Astrocyte of the spinal cord (primary cell): ENCODE results near the gene NCKAP5.

Experiments used
- DNase-seq: peaks from one replicate; pipeline ENCODE4 v3.0.0; 2011; ENCODE audit warnings: low read depth, low spot score
- H3K4me3 ChIP-seq: 2 replicates; pipeline ENCODE4 v1.5.1; 2011; ENCODE audit warnings: low read depth, mild to moderate bottlenecking, low read length, moderate library complexity
- in situ Hi-C: cut with HindIII; loops from 2 replicates; pipeline ENCODE4 v1.10.0; 2017; ENCODE audit warnings: low sequenced_read_pairs
- TF ChIP-seq, protein P1 (sequence below): IDR thresholded peaks from 2 replicates; pipeline ENCODE4 v1.5.1; 2012; ENCODE audit warnings: low read depth, mild to moderate bottlenecking, low read length, inconsistent platforms

The NCKAP5 gene

DNA sequence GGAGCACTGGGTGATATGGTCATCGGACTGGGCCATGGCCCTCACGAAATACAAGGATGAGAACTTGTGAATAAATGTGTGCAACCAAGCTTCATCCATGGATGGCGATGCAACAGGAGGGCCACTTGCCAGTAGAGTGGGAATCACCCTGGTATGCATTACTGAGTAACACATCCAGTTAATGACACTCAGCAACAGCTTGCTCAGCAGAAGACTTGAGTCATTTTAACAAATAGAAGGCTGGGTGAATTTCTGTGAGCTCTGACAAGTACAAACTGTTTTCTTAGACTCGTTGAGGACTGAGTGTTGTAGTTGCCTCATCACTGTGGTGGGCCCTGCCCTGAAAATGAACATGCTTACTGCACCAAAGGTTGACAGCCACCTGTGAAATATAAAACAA lies 221.6 kb downstream of the NCKAP5 start:
- DNase-seq, result peak; percentile 38
- TF ChIP-seq, protein P1, sequence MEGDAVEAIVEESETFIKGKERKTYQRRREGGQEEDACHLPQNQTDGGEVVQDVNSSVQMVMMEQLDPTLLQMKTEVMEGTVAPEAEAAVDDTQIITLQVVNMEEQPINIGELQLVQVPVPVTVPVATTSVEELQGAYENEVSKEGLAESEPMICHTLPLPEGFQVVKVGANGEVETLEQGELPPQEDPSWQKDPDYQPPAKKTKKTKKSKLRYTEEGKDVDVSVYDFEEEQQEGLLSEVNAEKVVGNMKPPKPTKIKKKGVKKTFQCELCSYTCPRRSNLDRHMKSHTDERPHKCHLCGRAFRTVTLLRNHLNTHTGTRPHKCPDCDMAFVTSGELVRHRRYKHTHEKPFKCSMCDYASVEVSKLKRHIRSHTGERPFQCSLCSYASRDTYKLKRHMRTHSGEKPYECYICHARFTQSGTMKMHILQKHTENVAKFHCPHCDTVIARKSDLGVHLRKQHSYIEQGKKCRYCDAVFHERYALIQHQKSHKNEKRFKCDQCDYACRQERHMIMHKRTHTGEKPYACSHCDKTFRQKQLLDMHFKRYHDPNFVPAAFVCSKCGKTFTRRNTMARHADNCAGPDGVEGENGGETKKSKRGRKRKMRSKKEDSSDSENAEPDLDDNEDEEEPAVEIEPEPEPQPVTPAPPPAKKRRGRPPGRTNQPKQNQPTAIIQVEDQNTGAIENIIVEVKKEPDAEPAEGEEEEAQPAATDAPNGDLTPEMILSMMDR, result no peak
- no peak overlapping the region for H3K4me3 ChIP-seq
- in situ Hi-C loops, result no loop called here

DNA sequence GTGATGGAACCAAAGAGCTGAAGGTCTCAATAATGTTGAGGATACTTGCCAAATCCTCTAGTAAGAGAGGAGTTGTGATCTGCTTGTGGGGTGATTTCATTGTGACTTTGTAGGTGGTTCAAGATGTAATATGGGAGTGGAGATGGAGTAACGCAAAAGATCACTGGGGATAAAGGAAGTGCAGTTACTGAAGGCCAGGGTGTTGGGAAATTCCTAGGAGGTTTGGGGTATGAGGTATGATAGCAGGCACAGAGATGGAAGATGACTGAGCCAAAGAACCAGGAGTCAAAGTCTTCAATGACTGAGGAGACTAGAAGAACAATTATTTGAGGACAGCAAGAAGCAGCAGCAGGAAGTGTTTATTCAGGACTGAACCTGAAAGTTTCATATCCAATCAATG lies 222.6 kb downstream of the NCKAP5 start:
- H3K4me3 ChIP-seq, result no peak overlapping the region
- no peak for DNase-seq
- TF ChIP-seq, protein P1, result no peak
- in situ Hi-C loops, result no loop called here

DNA sequence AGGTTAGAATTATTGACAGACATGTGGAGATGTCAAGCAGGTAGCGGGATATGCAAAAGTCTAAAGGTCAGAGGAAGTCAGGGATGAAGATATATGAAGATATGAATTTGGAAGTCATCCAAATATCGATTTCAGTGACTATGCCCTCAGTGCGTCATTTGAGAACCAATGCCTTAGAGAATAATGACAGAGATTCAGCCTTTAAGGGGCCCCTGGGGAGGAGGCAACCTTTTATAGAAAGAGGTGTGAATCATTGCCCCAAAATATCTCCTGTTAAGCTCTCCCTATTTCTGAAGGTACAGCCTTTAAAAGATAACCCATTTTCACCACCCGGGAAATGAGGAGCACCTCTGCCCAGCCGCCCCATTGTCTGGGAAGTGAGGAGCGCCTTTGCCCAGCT lies 223.4 kb downstream of the NCKAP5 start:
- TF ChIP-seq, protein P1, result no peak
- DNase-seq, result no peak
- no peak overlapping the region for H3K4me3 ChIP-seq
- in situ Hi-C loops, result no loop called here

DNA sequence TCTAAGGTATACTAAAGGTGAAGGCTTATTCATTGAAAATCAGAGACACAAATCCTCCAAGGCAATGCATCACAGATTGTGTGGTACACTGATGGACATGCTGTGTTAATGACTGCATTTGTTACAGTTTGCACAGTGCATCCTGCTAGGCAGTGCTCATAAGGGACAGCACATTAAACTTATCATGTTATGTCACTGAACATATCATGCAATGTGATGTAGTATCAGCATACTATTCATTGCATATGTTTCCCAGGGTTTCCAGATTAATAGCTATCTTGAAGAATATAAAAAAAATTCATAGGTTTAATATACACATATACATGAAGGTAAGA lies 225.3 kb downstream of the NCKAP5 start:
- DNase-seq, result no peak
- in situ Hi-C loops, result no loop called here
- TF ChIP-seq, protein P1, result no peak
- no peak overlapping the region for H3K4me3 ChIP-seq

DNA sequence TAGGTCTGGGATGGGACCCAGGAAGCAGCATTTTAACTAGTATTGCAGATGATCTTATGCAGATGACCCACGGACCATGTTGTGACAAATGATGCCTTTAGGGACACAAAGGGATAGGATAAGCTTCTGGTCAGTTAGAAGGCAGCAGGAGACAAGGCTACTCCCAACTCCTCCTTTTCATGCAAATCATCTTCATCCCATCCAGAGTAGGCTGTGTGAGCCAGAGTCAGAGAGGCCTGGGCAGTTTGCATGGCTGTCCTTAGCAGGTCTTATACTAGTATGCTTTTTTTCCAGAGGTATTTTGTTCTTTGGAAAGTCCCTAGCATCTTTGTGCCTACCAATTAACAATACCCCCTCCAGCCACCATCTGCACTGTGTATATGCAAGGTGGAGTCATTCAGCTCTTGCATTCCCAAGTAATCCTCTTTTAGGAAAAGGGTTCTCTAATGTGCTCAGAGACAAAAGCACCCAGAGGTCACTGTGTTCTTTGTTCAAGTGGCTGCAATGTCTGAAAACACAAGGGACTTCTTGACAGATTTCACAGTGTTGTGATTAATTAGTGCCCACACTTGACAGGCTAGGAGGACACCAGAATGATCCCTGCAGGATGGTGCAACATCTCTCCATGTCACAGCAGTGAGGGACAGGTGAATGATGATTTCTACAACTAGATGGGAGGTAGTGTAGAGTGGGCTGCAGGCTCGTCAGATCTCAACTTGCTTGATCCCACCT lies 225.8 kb downstream of the NCKAP5 start:
- H3K4me3 ChIP-seq, result no peak overlapping the region
- no peak for DNase-seq
- TF ChIP-seq, protein P1, result no peak
- in situ Hi-C loops, result no loop called here

DNA sequence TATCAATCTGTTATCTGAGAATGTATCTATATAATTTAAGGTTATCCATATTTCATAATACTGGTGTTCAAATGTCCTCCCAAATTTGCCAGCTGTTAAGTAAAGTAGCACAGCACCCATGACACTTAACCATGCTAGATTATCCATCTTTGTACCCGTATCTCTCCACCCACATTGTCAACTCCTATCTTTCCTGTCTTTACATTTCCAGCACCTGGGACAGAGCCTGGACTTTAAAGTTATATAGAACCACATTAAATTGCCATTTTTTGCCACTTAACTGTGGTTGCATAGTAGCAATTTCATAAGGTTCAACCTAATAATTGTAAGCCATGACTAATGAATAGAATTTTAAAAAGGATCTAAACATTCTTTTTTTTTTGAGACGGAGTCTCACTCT lies 226.7 kb downstream of the NCKAP5 start:
- TF ChIP-seq, protein P1, result no peak
- DNase-seq, result no peak
- in situ Hi-C loops, result no loop called here
- H3K4me3 ChIP-seq, result no peak overlapping the region
